Epithelial cell of prostate (primary cell): ENCODE data around the gene PAK5.

Experiments used
- DNase-seq: peaks from one replicate; pipeline ENCODE4 v3.0.0-alpha.2; 2011; ENCODE audit warnings: low read depth, low spot score
- H3K27ac ChIP-seq: fragments of 450-650 bp; 2 replicates; pipeline ENCODE4 v1.5.1; 2017; ENCODE audit warnings: mild to moderate bottlenecking

PAK5 gene

GRCh38 chr20:9550283-9550682, 288.6 kb downstream of the PAK5 start:
- no peak overlapping the region for H3K27ac ChIP-seq
- DNase-seq, result no peak

DNA sequence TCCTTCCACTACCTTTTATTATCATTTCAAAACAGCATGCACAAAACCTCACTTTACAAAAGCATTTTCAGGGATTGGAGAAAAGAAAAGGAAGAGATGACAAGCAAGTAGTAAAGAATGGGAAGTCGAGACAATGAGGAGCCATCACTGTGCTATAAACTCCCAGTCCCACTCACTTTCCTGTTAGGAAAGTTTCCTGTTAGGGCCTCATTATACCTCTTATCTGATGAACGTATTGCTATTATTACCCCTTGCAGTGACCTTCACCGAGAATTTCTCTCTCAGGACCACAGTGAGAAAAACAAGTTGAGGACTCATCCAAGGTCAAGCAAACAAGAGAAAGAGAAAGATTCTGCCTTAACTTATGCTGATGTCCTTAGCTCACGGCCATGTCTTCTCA, 295.7 kb downstream of the PAK5 start:
- DNase-seq, result no peak
- no peak overlapping the region for H3K27ac ChIP-seq

DNA sequence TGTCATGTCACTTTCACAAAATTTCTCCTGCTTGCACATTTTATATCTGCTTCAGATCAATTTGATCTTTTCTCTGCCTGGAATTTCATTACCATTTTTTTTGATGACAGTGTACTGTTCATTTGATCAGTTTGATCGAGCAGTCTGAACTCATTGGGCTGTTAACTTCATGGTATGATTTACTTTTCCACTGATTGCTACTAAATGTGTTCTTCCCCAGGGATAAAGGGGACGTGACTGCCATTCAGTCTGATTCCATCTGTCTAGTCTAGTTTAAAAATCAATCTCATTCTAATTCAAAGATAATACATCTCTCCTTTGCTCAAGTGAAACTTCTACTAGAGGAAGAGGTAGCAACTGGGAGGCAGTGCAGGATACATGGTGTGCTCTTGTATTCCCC, 303.4 kb downstream of the PAK5 start:
- no peak for DNase-seq

DNA sequence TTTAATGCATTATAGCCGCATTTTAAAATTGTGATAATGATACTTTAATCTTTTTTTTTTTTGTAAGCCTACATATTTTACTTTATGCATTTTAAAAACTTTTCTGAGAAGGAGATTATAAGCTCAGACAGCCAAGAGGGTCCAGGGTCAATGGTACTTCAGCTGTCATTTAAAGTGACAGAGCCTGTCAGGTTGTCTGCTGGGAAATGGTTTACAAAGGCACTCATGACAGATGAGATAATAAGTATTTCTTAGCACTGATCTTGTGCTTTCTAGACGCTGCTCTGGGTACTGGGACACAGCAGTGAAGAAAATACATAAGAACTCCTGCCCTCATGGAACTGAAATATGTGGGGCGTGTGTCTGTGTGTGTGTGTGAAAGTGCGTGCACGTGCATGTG, 304.9 kb downstream of the PAK5 start:
- no peak for DNase-seq
- H3K27ac ChIP-seq, result no peak overlapping the region

More for the DNA sequence above, 303.4 kb downstream of the PAK5 start:
- no peak overlapping the region for H3K27ac ChIP-seq

DNA sequence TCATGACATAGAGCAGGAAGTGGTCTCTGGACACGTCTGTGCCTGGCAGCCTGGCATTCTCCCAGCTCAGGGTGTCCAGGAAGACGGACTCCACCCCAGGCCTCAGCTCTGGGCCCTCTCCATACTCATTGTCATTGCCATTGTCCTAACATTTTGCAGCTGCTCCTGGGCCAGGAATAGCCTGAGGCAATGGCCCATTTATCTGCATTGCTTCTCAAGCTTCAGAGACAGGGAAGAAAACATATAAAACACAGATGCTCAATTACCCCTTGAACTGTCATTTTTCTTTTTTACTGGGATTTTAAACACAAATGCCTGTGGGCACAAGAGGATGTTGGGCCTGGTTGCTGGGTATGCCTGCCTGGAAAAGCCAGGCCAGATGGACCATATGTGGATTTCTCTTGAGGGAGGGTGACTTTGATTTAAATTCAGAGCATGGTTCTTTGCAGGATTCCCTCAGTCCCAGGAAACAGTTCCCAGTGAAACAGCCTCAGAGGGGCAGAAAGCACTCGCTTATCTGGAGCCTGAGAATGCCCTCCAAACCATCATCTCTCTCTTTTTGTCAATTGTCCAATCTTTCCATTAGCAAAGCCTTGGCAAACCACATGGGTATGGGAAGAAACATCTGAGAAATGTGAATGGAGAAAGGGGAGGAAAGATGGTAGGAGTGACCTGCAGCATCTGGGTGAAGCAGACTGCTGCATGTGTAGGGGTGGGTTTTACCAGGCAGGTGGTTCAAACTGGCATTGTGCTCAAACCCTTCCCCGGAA, 306.6 kb downstream of the PAK5 start:
- DNase-seq, result no peak
- no peak overlapping the region for H3K27ac ChIP-seq

GRCh38 chr20:9531581-9531980, 307.3 kb downstream of the PAK5 start:
- no peak overlapping the region for H3K27ac ChIP-seq
- DNase-seq, result no peak

- DNase-seq, result no peak
These were observed 315.2 kb downstream of the PAK5 start for GRCh38 chr20:9523636-9524035.

GRCh38 chr20:9520086-9520485, 318.8 kb downstream of the PAK5 start:
- no peak for DNase-seq

More at GRCh38 chr20:9523636-9524035, 315.2 kb downstream of the PAK5 start:
- no peak overlapping the region for H3K27ac ChIP-seq

DNA sequence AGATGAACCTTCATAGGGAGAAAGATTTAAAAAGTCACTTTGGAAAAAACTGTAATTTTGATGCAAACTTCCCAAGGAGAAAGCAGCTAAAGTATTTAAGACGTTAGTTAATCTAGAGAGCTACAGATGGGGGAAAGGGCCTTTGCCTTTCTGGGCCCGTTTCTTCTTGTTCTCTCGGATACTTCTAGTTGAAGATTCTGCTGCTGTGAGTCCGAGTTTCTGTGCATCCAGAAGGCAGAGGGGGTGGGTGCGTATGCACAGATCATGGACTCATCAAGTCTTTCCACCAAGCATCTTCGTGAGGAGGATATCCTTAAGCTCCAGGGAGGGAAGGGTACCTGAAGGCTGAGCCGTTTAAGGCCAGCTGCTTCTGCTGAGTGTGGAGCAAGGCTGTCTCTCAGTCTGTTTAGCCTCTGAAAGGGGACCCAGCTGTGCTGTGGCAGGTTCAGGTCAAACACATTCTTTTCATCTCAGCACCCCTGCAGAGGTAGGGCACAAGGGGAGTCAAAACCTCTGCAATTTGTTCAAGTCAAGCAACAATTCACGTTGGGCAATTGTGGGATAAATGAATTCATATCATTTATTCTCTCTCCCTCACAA, 320.2 kb downstream of the PAK5 start:
- no peak overlapping the region for H3K27ac ChIP-seq
- DNase-seq, result no peak

More at GRCh38 chr20:9520086-9520485, 318.8 kb downstream of the PAK5 start:
- H3K27ac ChIP-seq, result no peak overlapping the region

GRCh38 chr20:9517297-9518162, 321.3 kb downstream of the PAK5 start:
- H3K27ac ChIP-seq, result no peak overlapping the region
- DNase-seq, result no peak

DNA sequence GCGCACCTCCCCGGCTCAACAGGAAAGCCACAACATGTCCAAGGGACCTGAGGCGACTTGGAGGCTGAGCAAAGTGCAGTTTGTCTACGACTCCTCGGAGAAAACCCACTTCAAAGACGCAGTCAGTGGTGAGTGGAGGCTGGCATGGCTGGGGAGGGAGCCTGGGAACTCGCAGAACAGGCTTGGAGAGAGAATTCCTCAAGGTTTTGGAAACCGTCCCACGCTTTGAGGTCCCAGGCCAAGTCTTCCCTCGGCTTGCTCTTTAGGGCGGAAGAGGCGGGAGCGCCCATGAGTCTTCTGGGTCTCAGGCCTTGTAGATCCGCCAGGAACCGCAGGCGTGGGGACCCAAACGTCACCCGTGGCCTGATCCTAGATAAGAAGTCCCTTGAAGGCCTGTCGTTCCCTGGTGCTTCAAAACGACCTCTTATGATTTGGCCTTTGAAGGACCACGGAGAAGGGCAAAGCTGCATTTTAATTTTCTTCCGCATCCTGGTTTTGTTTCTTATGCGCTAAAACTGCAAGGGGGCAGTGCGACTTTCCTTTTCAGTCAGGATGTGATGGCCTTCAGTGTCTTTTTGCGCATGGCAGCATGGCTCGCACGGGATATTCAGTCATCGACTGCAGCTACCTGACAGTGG, 322.5 kb downstream of the PAK5 start:
- DNase-seq, result no peak
- no peak overlapping the region for H3K27ac ChIP-seq

- H3K27ac ChIP-seq, result no peak overlapping the region
- no peak for DNase-seq
These were observed 323.1 kb downstream of the PAK5 start for GRCh38 chr20:9515741-9516233.

DNA sequence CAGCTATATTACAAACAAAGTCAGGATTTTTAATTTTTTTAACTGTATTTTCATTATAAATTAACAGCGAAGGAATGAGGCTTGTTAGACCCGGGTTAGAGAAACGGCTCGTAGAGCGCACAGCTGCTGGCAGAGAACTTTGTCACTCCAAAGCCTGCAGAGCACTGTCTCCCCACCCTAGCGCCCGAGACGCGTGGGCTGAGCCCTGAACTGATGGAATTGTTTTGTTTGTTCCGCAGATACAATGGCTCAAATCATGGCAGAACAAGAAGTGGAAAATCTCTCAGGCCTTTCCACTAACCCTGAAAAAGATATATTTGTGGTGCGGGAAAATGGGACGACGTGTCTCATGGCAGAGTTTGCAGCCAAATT, 323.7 kb downstream of the PAK5 start:
- no peak overlapping the region for H3K27ac ChIP-seq
- DNase-seq, result no peak

- H3K27ac ChIP-seq, result no peak within 1 kb of the TSS
- no peak for DNase-seq
These were observed 324.2 kb downstream of the PAK5 start, which contains the start of gene LAMP5 for GRCh38 chr20:9514461-9515213. Gene LAMP5, plus strand, starts transcription at chr20:9514590. Its CDS starts 263 bp downstream, at chr20:9514853.

DNA sequence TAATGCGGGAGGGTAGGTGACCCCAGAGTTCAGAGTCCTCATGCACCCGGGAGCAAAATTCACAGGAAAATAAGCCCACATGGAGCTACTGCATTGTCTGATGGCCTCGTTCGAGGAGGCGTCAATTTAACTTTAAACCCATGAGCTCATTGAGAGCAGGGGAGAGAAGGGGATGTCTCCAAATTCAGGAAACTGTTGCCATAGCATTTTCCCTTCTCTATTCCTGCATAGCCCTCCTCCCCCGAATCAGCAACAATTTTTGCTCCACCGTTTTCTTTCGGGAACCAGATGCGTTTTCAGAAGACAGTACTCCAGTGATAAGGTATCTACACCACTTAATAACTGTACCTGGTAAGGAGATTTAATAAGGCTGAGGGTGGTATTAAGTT, 324.8 kb downstream of the PAK5 start:
- DNase-seq, result no peak
- H3K27ac ChIP-seq, result no peak overlapping the region

GRCh38 chr20:9510911-9511310, 328.0 kb downstream of the PAK5 start:
- no peak for DNase-seq
- H3K27ac ChIP-seq, result no peak overlapping the region

GRCh38 chr20:9509246-9509645, 329.6 kb downstream of the PAK5 start:
- no peak for DNase-seq
- H3K27ac ChIP-seq, result no peak overlapping the region

DNA sequence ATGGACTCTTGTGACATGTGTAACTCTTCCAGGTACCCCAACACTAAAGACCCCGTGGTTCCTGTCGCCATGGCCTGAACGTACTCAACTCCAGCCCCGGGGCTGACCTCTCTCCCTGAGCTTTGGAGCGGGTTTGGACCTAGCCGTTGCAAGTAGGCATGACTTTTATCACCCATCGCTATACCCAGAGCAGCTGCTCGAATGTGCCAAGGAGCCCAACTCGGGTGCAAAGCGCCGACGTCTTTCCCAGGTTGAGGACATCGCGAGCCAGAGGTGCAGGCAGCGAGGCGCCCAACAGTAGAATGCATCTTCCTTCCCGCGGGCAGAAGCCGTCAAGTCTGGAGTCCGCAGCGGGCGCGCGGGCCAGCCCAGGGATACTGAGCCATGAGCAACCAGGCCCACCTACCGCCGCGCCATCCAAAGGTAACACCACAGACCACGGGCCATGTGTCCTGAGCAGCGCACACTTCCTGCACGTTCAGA, 330.1 kb downstream of the PAK5 start:
- no peak overlapping the region for H3K27ac ChIP-seq
- no peak for DNase-seq

GRCh38 chr20:9508240-9508661, 330.6 kb downstream of the PAK5 start:
- DNase-seq, result no peak

More at GRCh38 chr20:9508240-9508661, 330.6 kb downstream of the PAK5 start:
- no peak overlapping the region for H3K27ac ChIP-seq
